Stimulated activated CD4-positive, alpha-beta T cell treated with anti-CD3 and anti-CD28 coated beads, Interleukin-4, amount 100 ng/mL, for 4 hours (primary cell): ENCODE results near the gene HMGXB4.

Experiments used
- DNase-seq, 2 experiments: peaks; one replicate each; pipeline ENCODE4 v3.0.0-alpha.2; 2020

The HMGXB4 gene

GRCh38 chr22:35264986-35265385 is 7.7 kb downstream of the HMGXB4 start:
- DNase-seq, result no peak

DNA sequence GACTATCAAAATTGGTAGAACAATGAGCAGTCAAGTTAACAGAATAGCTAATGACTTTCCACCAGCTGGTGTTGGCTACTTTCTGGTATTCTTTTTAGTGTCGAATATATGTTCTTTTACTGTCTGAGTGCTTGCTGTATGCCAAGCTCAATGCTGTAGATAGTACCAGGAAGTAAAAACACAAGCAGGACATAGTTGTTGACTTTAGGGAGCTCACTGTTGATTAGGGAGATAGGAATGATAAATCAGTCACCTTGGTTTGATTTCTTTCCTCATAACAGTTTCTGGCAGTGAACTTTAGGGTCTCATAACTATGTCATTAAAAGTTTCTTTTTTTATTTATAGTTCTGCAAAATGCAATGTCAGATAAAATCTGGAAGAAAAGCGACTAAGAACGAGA is 9.0 kb downstream of the HMGXB4 start:
- no peak for DNase-seq

DNA sequence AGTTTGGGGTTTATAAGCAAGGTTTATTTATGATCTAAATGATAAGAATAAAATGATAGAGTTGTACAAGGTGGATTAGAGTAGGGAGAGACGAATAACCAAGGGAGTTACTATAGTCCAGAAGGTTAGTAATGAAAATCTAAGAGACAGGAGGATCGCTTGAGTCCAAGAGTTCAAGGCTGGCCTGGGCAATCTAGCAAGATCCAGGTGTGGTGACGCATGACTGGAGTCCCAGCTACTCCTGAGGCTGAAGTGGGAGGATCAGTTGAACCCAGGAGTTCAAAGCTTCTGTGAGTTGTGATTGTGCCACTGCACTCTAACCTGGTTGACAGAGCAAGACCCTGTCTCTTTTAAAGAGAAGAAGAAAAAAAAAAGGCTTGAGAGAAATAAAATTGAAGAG is 12.3 kb downstream of the HMGXB4 start:
- no peak for DNase-seq

- no peak for DNase-seq
Observed at GRCh38 chr22:35274154-35274871, 17.0 kb downstream of the HMGXB4 start.

GRCh38 chr22:35275580-35275979 is 18.3 kb downstream of the HMGXB4 start:
- DNase-seq, result no peak

GRCh38 chr22:35276019-35276418 is 18.7 kb downstream of the HMGXB4 start:
- DNase-seq, result no peak

DNA sequence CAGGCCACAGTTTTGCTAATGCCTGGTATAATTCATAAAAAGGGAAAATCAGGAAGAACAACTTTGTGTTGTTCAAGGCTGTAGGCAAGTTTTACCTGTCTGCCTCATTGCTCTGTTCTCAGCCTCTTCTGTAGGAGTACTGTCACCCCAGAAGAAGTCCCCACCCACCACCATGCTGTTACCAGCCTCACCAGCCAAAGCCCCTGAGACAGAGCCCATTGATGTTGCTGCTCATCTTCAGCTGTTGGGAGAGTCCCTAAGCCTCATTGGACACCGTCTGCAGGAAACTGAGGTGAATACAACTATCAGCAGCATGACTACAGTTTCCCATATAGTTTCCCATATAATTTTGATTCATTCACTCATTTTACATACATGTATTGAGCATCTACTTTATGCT is 30.8 kb downstream of the HMGXB4 start:
- no peak for DNase-seq

DNA sequence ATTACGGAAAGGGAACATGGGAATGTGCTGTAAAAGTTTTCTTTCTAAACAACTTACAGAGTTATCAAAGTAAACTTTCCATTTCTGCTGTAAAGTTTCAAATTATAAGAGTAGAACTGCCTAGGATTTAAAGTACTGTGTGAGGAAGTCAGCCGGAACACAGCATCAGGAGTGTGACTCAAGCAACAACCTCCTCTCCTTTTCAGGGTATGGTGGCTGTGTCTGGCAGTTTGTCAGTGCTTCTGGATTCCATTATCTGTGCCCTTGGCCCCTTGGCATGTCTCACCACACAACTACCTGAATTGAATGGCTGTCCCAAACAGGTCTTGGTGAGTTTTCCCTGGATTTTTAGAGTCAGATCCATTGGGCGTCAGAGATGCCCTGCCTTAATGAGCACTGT is 35.5 kb downstream of the HMGXB4 start:
- no peak for DNase-seq

- no peak for DNase-seq
Observed at GRCh38 chr22:35296051-35296450, 38.8 kb downstream of the HMGXB4 start.

DNA sequence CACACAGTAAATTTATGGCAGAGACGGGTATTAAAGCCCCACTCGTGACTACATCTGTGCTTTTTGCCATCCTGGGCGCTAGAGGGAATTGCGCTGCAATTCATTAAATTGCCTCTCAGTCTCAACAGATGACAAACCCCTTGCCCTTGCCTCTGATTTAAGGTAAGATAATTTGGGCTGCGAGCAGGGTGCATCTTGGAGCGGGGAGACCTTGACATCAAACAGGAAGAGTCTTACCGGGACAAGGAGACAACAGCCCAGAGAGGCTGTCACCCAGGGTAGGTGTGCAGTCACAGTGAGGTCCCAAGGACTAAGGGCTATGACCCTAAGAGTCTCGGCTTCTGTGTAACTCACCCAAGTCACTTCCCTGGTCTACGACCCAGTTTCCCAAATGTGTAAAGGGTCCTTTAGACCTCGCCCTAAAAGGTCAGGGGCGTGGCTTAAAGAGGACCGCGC is 42.0 kb downstream of the HMGXB4 start:
- DNase-seq, result peak in 1 of 2 experiments; percentile 32

GRCh38 chr22:35299673-35300499 is 42.6 kb downstream of the HMGXB4 start, which contains the start of gene TOM1:
Gene TOM1, plus strand, starts transcription at chr22:35299894. Its CDS starts 35 bp downstream, at chr22:35299929.
- peak; percentile 95 to 99 for DNase-seq

DNA sequence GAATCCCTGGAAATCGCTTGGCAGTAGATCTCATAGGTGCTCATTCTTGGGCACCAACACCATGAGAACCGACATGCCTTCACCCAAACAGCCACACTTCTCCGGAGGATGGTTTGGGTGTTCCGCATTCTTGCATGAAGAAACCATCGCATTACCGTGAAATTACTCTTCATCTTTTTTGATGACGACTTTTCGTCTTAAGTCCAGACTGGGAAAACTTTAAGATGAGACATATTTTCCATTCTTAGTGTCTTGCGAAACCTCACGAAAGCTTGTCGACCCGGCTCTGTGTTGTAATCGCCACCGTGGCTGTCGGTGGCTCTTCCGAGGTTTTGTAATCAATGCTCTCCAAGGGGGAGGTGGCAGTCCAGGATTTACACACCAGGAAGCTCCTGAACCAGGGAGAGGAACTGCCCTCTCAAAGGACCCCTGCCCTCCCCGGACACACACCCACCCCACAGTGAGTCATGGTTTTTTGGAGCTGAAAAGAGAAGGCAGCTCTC is 44.1 kb downstream of the HMGXB4 start:
- no peak for DNase-seq

DNA sequence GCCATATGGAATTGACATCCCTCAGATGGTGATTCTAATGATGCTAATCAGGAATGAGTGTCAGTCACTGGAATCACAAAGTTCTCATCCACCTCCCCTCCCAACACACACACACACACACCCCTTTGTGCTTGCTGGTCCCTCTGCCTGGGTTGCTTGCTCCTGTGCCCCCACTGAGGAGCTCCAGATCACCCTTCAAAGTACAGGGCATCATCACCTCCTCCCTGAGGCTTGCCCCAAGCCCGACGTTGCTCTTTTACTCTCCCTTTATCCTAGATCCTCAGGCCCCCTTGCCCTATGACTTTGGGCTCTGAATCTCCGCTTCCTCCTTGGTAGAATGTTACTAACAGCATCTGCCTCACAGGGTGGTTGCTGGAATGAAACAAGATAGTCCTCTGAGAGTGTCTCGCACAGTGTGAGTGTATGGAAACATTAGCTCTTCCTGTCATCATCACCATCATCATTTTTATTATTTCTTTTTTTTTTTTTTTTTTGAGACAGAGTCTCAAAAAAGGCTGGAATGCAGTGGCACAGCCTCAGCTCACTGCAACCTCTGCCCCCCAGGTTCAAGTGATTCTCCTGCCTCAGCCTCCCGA is 45.8 kb downstream of the HMGXB4 start:
- DNase-seq, result no peak

GRCh38 chr22:35305525-35306070 is 48.3 kb downstream of the HMGXB4 start:
- DNase-seq, result no peak

DNA sequence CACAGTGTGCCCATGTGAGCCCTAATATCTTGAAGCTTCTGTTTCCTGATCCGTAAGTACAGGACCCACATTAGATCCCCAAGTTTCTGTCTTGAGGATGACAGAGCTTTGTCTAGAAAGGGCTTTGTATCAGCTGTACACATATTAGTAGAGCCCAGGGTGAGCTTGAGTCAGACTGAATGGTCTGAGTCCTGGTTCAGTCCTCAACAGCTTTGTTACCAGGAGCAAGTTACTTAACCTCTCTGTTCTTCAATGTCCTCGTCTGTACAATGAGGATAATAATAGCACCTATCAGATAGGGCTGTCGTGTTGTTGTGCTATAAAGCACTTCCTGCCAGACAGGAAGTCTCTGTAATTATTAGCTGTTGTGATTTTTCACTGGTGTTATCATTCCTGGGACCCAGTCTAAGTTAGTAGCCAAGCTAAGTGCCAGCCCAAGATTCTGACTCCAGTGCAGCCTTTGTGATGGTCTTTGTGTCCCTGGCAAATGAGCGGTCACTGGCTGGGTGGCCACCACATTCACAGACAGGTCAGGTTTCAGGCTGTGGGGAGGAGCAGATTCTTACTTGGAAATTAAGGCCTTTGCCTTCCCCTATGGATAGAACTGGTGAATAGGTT is 49.2 kb downstream of the HMGXB4 start:
- DNase-seq, result no peak

DNA sequence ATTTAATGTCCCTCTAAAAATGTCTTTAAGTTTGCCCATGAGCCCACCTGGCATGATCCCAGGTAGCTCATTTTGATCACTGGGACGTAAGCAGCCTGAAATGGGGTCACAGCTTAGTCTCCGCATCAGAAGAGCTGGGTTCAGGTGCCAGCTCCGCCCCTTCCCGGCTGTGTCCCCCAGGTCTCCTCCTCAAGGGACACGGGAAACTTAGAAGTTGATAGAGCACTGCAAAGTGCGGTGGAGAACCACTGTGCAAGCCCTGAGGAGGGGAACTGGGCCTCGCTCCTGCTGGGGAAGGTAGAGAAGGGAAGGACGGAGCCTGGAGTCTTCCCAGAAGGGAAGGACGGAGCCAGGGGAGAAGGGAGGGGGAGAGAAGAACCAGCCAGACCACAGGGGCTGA is 50.1 kb downstream of the HMGXB4 start:
- no peak for DNase-seq

- DNase-seq, result no peak
Observed at GRCh38 chr22:35307892-35308291, 50.6 kb downstream of the HMGXB4 start.

DNA sequence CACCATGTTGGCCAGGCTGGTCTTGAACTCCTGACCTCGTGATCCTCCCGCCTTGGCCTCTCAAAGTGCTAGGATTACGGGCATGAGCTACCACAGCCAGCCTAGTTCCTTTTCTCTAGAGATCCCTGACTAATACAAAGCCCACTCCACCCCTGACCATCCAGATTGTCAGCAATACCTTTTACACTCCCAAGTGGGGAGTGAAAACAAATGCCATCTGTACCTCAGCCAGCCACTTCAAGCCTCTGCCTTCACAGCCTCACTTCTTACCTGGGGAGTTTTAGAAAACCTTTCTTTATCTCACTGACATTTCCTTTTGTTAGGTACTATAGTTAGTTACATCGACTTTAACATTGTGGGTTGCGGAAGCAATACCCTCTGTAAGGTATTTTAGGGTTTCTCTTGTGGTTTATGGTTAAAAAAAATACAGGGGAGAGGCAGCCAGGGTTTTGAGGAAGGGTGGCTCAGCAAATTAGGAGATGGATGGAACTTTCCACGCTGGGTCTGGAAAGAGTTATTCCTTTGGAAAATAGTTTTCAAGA is 51.3 kb downstream of the HMGXB4 start:
- DNase-seq, result no peak

DNA sequence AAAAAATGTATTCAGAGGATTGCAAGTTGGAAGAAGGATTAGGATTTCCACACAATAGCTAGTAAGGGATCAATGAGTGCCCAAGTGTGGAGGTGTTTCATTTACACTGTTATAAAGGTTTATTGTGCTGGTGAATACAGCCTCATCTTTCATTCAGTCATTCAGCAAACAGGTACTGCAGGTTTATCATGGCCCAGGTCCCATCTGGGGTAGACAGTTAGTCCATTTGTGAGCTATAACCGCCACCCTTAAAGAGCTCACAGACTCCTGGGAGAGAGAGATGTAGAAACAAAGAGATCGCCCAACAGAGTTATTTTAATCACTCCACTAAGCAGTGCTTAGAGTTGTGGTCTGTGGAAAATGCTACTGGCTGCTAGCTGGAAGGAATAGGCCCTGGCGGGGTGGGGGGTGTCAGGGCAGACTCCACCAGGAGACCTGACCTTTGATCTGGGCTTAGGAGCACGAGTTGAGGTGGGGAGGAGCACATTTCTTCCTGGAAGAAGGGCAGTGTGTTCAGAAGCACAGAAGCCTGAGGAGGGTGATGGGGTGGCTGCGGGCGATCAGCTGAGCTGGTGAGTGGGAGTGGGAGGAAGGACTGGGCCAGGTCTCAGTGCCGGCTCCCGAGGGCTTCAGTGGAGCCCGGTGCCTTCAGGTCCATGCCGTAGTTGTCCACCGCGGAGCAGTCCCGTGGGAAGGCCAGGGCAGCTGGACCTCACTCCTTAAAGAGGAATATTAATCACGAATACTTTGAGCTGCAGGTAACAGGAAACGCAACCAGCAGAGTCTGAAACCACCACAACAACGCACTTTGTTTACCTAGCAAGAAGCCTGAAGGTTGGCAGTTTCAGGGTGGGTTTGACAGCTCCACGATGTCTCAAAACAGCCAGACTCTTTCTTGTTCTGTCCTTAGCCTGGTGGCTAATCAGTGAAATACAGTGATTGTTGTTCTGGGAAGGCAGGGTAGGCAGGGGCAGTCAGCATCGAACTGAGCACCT is 53.6 kb downstream of the HMGXB4 start:
- no peak for DNase-seq

- no peak for DNase-seq
Observed at GRCh38 chr22:35311551-35311999, 54.3 kb downstream of the HMGXB4 start.
